NCI-H2171 treated with DMSO at 0.1 percent for 48 hours (cell line): ENCODE results near the gene KCTD16.

ENCODE experiments used
- DNase-seq: peaks from one replicate; lab custom pipeline; 2025; lab: John Stamatoyannopoulos, UW

KCTD16 gene

GRCh38 chr5:144333336-144333920 lies 162.8 kb downstream of the KCTD16 start:
- DNase-seq = no peak

GRCh38 chr5:144335561-144335960 lies 164.9 kb downstream of the KCTD16 start:
- no peak for DNase-seq

DNA sequence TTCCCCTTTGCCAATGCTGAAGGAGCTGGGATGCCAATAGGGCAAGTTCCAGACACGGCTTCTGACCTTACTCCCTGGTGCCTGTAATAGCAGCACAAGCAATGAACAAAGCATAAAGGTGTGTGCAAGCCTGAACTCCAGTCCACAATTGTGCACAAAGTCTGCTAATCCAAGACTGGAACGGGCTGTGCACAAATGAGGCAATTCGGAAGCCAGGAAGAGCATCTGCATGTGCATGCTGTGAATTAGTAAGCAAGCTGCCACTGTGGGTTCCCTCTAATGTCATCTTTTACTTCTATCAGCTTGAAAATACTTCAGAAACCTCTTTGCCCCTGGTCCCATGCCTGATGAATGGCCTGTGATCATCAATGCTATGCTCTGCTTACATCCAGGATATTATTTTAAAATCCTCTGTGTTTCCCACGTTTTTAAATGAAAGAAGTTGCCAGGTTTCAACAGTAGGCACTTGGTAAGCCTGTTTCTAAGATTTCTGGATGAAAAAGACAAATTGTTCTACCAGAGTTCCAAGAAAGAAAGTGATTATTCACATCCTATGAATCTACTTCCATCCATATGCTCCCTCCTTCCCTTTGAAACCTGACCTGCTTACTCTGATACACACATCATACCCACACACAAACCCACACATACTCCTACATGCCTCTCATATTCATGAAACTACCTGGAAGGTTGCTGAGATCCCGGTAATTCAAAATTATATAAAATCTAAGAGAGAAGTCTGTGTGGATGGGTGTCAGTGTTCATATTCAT lies 165.7 kb downstream of the KCTD16 start:
- DNase-seq = no peak

DNA sequence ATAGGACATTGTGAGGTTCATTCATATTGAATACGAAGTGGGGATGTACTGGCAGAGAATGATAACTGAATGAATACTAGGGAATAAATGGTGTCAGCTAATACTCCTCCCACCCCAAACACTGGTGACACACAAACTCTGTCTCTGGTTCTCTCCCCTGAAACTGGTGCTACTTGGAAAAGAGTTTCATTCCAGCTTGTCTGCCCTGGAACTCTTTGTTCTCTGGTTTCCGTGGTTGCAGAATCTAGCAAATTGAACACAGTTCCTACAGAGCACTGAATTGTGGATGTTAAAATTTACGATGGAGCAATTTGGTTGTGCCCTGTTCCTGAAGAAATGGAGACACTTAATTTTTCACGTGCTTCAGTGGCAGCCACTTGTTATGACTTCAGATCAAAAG lies 181.7 kb downstream of the KCTD16 start:
- DNase-seq = no peak

- DNase-seq = peak; percentile 13
Measured at GRCh38 chr5:144352732-144353317, 182.2 kb downstream of the KCTD16 start.

DNA sequence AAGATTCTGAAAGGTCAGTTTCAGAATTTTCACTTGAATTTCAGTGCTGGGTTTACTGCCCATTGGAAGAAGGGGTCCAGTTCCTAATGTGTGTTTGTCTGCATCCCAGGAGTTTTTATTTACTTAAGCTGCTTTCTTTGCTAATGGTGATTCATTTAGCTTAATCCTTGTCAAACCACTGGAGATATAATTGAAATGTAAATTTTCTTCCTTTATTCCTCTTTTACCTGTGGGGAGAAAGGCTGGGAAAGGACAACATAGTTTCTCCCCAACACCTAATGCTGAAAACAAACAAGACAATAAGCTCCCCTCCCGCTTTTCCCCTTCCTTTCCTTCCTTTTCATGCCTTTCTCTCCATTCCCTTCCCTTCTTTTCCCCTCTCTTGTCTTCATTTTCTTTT lies 185.8 kb downstream of the KCTD16 start:
- no peak for DNase-seq

- DNase-seq = no peak
Measured at GRCh38 chr5:144361406-144361805, 190.7 kb downstream of the KCTD16 start.

- no peak for DNase-seq
Measured at GRCh38 chr5:144365885-144366284, 195.2 kb downstream of the KCTD16 start.

DNA sequence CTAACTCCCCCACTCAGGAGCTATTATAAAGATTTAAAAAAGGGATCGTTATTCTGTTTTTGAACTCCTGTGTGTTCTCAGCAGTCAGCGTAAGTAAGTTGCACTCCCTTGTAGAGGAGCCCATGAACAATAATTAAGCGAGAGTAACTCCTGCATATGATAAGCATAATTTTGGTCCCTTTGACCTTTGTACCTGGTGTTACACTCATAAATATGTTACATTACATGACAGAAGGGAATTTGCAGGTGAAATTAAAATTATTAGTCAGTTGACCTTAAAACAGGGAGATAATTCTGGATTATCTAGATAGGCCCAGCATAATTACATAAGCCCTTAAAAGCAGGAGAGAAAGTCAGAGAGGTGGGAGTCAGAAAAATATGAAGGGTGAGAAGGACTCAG lies 197.3 kb downstream of the KCTD16 start:
- DNase-seq = no peak

GRCh38 chr5:144368556-144368955 lies 197.9 kb downstream of the KCTD16 start:
- peak; percentile 16 for DNase-seq

DNA sequence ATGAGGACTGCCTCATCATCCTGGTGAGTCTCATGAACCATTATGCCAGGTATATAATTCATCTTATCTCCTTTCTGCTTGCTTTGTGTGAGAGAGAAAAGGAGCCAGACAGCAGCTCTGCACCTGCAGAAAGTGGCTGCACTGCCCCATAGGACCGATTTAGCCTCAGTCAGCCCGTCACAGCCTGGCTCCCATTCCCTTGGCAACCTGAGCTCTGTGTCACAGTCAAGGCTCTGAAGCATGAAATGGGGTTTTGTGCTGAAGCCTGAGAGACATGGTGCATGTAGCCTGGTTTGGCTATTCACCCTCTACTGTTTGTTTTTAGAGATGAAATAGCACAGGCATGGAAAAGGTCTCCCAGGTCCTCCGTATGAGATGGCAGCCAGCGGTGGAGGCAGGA lies 198.3 kb downstream of the KCTD16 start:
- peak; percentile 1 for DNase-seq

DNA sequence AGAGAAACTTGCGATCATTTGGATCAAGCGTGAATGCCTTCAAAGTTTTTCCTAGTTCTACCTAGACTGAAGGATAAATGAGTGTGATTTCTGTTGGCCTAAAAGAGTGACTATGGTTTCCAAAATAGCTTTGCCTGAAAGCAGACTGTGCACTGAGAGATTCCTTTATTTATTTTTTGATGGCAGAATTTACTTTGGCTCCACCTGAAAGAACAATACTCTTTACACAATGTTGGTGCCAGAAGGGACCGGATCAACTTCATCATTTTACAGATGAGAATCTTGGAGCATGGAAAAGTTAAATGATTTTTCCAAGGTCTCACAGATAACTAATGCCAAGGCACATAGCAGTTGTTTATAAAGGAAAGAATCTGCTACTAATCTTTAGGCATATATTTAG lies 199.6 kb downstream of the KCTD16 start:
- no peak for DNase-seq

GRCh38 chr5:144374637-144375036 lies 204.0 kb downstream of the KCTD16 start:
- no peak for DNase-seq

- no peak for DNase-seq
Measured at GRCh38 chr5:144377207-144377606, 206.5 kb downstream of the KCTD16 start.

DNA sequence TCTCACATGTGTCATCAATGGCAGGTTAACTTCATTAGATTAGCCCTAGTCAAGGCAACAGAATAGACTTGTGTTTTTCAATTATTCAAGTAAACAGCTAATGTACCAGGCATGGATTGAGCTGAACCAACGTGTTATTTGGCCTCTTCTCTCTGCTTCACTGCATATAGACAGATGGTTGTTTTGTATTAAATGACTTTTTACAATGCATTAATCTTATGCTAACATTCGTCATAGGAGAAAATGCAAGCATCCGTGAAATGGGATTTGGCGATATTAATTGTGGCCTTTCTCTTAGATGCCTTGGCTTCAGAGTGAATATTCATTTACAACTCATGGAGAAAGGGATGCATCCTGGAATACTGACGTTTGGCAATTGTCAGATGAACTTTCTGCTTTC lies 208.0 kb downstream of the KCTD16 start:
- DNase-seq = peak; percentile 59

GRCh38 chr5:144385597-144385996 lies 214.9 kb downstream of the KCTD16 start:
- DNase-seq = no peak

GRCh38 chr5:144386315-144386714 lies 215.6 kb downstream of the KCTD16 start:
- no peak for DNase-seq

- DNase-seq = peak; percentile 18
Measured at GRCh38 chr5:144390133-144390532, 219.5 kb downstream of the KCTD16 start.

GRCh38 chr5:144391044-144391443 lies 220.4 kb downstream of the KCTD16 start:
- no peak for DNase-seq

GRCh38 chr5:144393641-144394435 lies 223.2 kb downstream of the KCTD16 start:
- DNase-seq = no peak

DNA sequence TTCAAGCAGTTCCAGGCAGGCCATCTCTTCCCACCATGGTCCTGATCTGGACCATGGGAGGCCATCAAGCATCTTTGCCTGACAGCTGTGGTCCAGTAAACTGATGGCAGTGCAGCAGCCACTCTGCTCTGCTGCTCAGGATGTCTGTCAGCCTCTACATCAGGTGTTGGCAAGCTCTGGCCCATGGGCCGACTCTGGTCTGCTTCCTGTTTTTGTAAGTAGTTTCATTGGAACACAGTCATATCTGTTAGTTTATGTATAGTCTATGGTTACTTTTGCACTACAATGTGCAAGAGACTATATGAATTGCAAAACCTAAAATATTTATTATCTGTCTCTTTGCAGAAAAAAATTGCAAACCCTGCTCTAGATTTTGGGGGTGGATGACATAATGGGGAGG lies 225.0 kb downstream of the KCTD16 start:
- no peak for DNase-seq

DNA sequence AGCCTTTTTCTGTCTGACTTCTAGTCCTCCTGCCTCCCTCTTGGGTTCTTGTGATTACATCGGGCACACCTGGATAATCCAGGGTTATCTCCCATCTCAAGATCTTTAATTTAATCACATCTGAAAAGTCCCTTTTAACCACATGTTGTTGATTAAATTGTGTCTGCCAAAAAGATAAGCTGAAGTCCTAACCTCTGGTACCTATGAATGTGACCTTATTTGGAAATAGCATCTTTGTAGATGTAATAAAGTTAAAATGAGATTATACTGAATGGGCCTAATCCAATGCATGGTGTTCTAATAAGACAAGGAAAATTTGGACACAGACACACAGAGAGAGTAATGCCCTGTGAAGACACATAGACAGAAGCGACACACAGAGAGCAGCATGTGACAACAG lies 232.4 kb downstream of the KCTD16 start:
- no peak for DNase-seq
